ENCODE results near the gene MEIOSIN.

The MEIOSIN gene

GRCh38 chr19:45711851-45712698 is 21.2 kb upstream of the MEIOSIN start:
- H3K4me1 ChIP-seq (ENCODE audit: control insufficient read depth in 1 of 2, insufficient read depth in 1 of 2, low read depth in 1 of 2, low read length in 1 of 2), result peaks cover 10 to 12% of the 10 kb centered on the region in 2 experiments
- no peaks in the 10 kb centered on the region for H3K9me3 ChIP-seq
- peaks cover 25% of the 10 kb centered on the region for H3K36me3 ChIP-seq

GRCh38 chr19:45712699-45713067 is 20.6 kb upstream of the MEIOSIN start:
- Histone ChIP-seq H3K4me1 (ENCODE audit: control insufficient read depth in 1 of 2, insufficient read depth in 1 of 2, low read depth in 1 of 2, low read length in 1 of 2) (peaks cover 13% of the 10 kb centered on the region in 2 experiments), H3K36me3 (peaks cover 25% of the 10 kb centered on the region), H3K27ac (no peak overlapping the region), H3K4me3 (ENCODE audit: low read depth in 1 of 2, low read length in 1 of 2) (no peak overlapping the region), H3K27me3 (no peaks in the 10 kb centered on the region), H3K9me3 (no peaks in the 10 kb centered on the region)
- TF ChIP-seq CTCF (IDR thresholded peaks at IDR 0.05), result no peak

More at GRCh38 chr19:45711851-45712698, 21.2 kb upstream of the MEIOSIN start:
- Histone ChIP-seq H3K4me3 (ENCODE audit: low read depth in 1 of 2, low read length in 1 of 2) (no peak overlapping the region), H3K27ac (no peak overlapping the region), H3K27me3 (no peaks in the 10 kb centered on the region)
- TF ChIP-seq CTCF (IDR thresholded peaks at IDR 0.05), result no peak

- no peaks in the 10 kb centered on the region for H3K27me3 ChIP-seq
- no peak overlapping the region for H3K27ac ChIP-seq
- no peak overlapping the region for H3K4me3 ChIP-seq (ENCODE audit: low read depth in 1 of 2, low read length in 1 of 2)
- TF ChIP-seq CTCF (IDR thresholded peaks at IDR 0.05), result no peak
- peaks cover 25% of the 10 kb centered on the region for H3K36me3 ChIP-seq
- no peaks in the 10 kb centered on the region for H3K9me3 ChIP-seq
- H3K4me1 ChIP-seq (ENCODE audit: control insufficient read depth in 1 of 2, insufficient read depth in 1 of 2, low read depth in 1 of 2, low read length in 1 of 2), result peaks cover 17 to 18% of the 10 kb centered on the region in 2 experiments
Measured at GRCh38 chr19:45713141-45713540, 20.1 kb upstream of the MEIOSIN start.

- no peak overlapping the region for H3K27ac ChIP-seq
- peaks cover 25% of the 10 kb centered on the region for H3K36me3 ChIP-seq
Measured at GRCh38 chr19:45715139-45715538, 18.1 kb upstream of the MEIOSIN start.

GRCh38 chr19:45716359-45717130 is 16.7 kb upstream of the MEIOSIN start:
- H3K4me1 ChIP-seq (ENCODE audit: control insufficient read depth in 1 of 2, insufficient read depth in 1 of 2, low read depth in 1 of 2, low read length in 1 of 2), result peaks cover 22 to 32% of the 10 kb centered on the region in 2 experiments
- TF ChIP-seq CTCF (IDR thresholded peaks at IDR 0.05), result no peak
- H3K27ac ChIP-seq, result peak overlapping the region; percentile 97
- H3K4me3 ChIP-seq (ENCODE audit: low read depth in 1 of 2, low read length in 1 of 2), result peak overlapping the region; percentile 74 to 83
- no peaks in the 10 kb centered on the region for H3K27me3 ChIP-seq
- H3K36me3 ChIP-seq, result peaks cover 18% of the 10 kb centered on the region
- no peaks in the 10 kb centered on the region for H3K9me3 ChIP-seq

More at GRCh38 chr19:45715139-45715538, 18.1 kb upstream of the MEIOSIN start:
- Histone ChIP-seq H3K4me3 (ENCODE audit: low read depth in 1 of 2, low read length in 1 of 2) (no peak overlapping the region), H3K4me1 (ENCODE audit: control insufficient read depth in 1 of 2, insufficient read depth in 1 of 2, low read depth in 1 of 2, low read length in 1 of 2) (peaks cover 22 to 24% of the 10 kb centered on the region in 2 experiments), H3K27me3 (no peaks in the 10 kb centered on the region), H3K9me3 (no peaks in the 10 kb centered on the region)
- TF ChIP-seq CTCF (IDR thresholded peaks at IDR 0.05), result no peak
